K562 (cell line): ENCODE data around the gene GPAT3. TPM values are rescaled to one million over a fixed set of nuclear protein-coding genes. Genes with fewer than 3 reads are reported as not detected.
"Not testable (repeated sequence)": the region's sequence is repeated elsewhere in the genome, so short reads cannot be mapped to it uniquely, and the experiment has no call there.

ENCODE experiments used
- BACH1 ChIP-seq: fragments of 200-800 bp; sonication (Bioruptor generic); IDR thresholded peaks from 2 replicates; pipeline ENCODE4 v1.6.1; 2016; ENCODE audit warnings: missing genetic modification characterization, missing compliant biosample characterization
- BCOR ChIP-seq: fragments of 450-650 bp; IDR thresholded peaks from 2 replicates; pipeline ENCODE4 v1.6.1; 2016
- CBFA2T2 ChIP-seq: fragments of 450-650 bp; conservative IDR thresholded peaks from 2 replicates; pipeline ENCODE4 v1.6.1; 2017; ENCODE audit warnings: mild to moderate bottlenecking
- CBX1 ChIP-seq: sonication (generic); IDR thresholded peaks from 2 replicates; pipeline ENCODE4 v1.6.1; 2016; ENCODE audit warnings: antibody characterized with exemption, low read depth, mild to moderate bottlenecking
- CXXC5 ChIP-seq: fragments of 250-450 bp; sonication (Bioruptor Pico); IDR thresholded peaks from 2 replicates; pipeline ENCODE4 v1.8.0; 2022; ENCODE audit warnings: inconsistent platforms, mild to moderate bottlenecking, moderate library complexity
- DMBX1 ChIP-seq: fragments of 250-450 bp; sonication (Bioruptor Pico); IDR thresholded peaks from 2 replicates; pipeline ENCODE4 v1.8.0; 2022; ENCODE audit warnings: inconsistent platforms, mild to moderate bottlenecking, moderate library complexity, borderline replicate concordance
- DPF2 ChIP-seq: fragments of 450-650 bp; IDR thresholded peaks from 2 replicates; pipeline ENCODE4 v1.6.1; 2016
- GTF2E2 ChIP-seq: fragments of 200-800 bp; sonication (Bioruptor generic); IDR thresholded peaks from 2 replicates; pipeline ENCODE4 v1.6.1; 2016; ENCODE audit warnings: missing genetic modification characterization, missing compliant biosample characterization
- KDM1A ChIP-seq, 2 experiments: fragments of 450-650 bp; IDR thresholded peaks; 2 replicates each; pipeline ENCODE4 v1.6.1; 2016; ENCODE audit warnings: mild to moderate bottlenecking in 2 of 2
- KLF16 ChIP-seq: IDR thresholded peaks from 2 replicates; pipeline ENCODE4 v1.6.1; 2016; ENCODE audit warnings: antibody characterized with exemption
- MAZ ChIP-seq, 2 experiments: fragments of 450-650 bp in 1 of 2; sonication (generic) in 1 of 2; formaldehyde crosslinking; IDR thresholded peaks in 1 of 2; conservative IDR thresholded peaks in 1 of 2; 2 replicates each; pipeline versions ENCODE4 v1.4.0 to v1.5.0; 2020; ENCODE audit warnings: mild to moderate bottlenecking in 1 of 2, missing genetic modification reagents in 1 of 2
- MEF2A ChIP-seq: IDR thresholded peaks from 2 replicates; pipeline ENCODE4 v1.6.1; 2011; ENCODE audit warnings: low read depth, mild to moderate bottlenecking, low read length, moderate library complexity; ENCODE audit not compliant: control insufficient read depth
- MTA2 ChIP-seq: fragments of 450-650 bp; IDR thresholded peaks from 2 replicates; pipeline ENCODE4 v1.6.1; 2016; ENCODE audit warnings: low read depth
- NCOR1 ChIP-seq: fragments of 450-650 bp; IDR thresholded peaks from 2 replicates; pipeline ENCODE4 v1.6.1; 2016; ENCODE audit warnings: mild to moderate bottlenecking, moderate library complexity
- NFIC ChIP-seq: fragments of 450-650 bp; IDR thresholded peaks from 2 replicates; pipeline ENCODE4 v1.6.1; 2017; ENCODE audit warnings: mild to moderate bottlenecking, inconsistent platforms
- NR4A1 ChIP-seq, 2 experiments: fragments of 250-450 bp in 1 of 2; fragments of 450-650 bp in 1 of 2; sonication (Bioruptor Pico) in 1 of 2; IDR thresholded peaks; 2 replicates each; pipeline versions ENCODE4 v1.4.0 to v1.6.1; 2016 to 2020; ENCODE audit warnings: mild to moderate bottlenecking in 2 of 2, missing compliant biosample characterization in 1 of 2, missing genetic modification characterization in 1 of 2, moderate library complexity in 1 of 2
- PHB2 ChIP-seq: fragments of 450-650 bp; IDR thresholded peaks from 2 replicates; pipeline ENCODE4 v1.6.1; 2017; ENCODE audit warnings: low read depth
- POLR2AphosphoS5 ChIP-seq: IDR thresholded peaks from 2 replicates; pipeline ENCODE4 v1.6.1; 2011; ENCODE audit warnings: mild to moderate bottlenecking, low read depth, low read length, moderate library complexity; ENCODE audit not compliant: control insufficient read depth, insufficient read depth
- RBBP5 ChIP-seq: fragments of 200-600 bp; sonication (generic); IDR thresholded peaks from 2 replicates; pipeline ENCODE4 v1.6.1; 2012; ENCODE audit warnings: borderline replicate concordance, mild to moderate bottlenecking, low read length, control low read depth, inconsistent platforms; ENCODE audit not compliant: insufficient read depth, poor library complexity, severe bottlenecking
- RBM25 ChIP-seq: fragments of 200-400 bp; formaldehyde crosslinking; IDR thresholded peaks from 2 replicates; pipeline ENCODE4 v1.6.1; 2018; ENCODE audit warnings: low read length, low read depth, moderate library complexity; ENCODE audit not compliant: severe bottlenecking
- RNF2 ChIP-seq: sonication (generic); IDR thresholded peaks from 2 replicates; pipeline ENCODE4 v1.6.1; 2016
- SMARCA4 ChIP-seq: fragments of 450-650 bp; IDR thresholded peaks from 2 replicates; pipeline ENCODE4 v1.6.1; 2016
- SMARCA5 ChIP-seq: fragments of 450-650 bp; IDR thresholded peaks from 2 replicates; pipeline ENCODE4 v1.6.1; 2016
- SOX6 ChIP-seq: fragments of 450-650 bp; IDR thresholded peaks from 2 replicates; pipeline ENCODE4 v1.6.1; 2014; ENCODE audit warnings: mild to moderate bottlenecking
- STAT5A ChIP-seq: IDR thresholded peaks from 2 replicates; pipeline ENCODE4 v1.6.1; 2012; ENCODE audit warnings: low read length, inconsistent platforms, borderline replicate concordance
- TCF3 ChIP-seq: sonication (generic); formaldehyde crosslinking; IDR thresholded peaks from 2 replicates; pipeline ENCODE4 v1.4.0; 2020; ENCODE audit warnings: mild to moderate bottlenecking, missing genetic modification reagents
- THRAP3 ChIP-seq: fragments of 450-650 bp; IDR thresholded peaks from 2 replicates; pipeline ENCODE4 v1.6.1; 2016; ENCODE audit warnings: mild to moderate bottlenecking, inconsistent platforms, borderline replicate concordance
- TRIM28 ChIP-seq: fragments of 450-650 bp; IDR thresholded peaks from 2 replicates; pipeline ENCODE4 v1.6.1; 2017
- ZEB2 ChIP-seq: fragments of 450-650 bp; IDR thresholded peaks from 2 replicates; pipeline ENCODE4 v1.6.1; 2016
- ZNF274 ChIP-seq: IDR thresholded peaks from 2 replicates; pipeline ENCODE4 v1.6.1; 2011; ENCODE audit warnings: low read depth, mild to moderate bottlenecking, low read length, moderate library complexity, borderline replicate concordance
- polyA plus RNA-seq, 8 experiments: library from polyadenylated mRNA; depleted of rRNA in 4 of 8; stranded (reverse) in 5 of 8; unstranded in 3 of 8; fragments of >200 nt; fragmentation: Nextera tagmentation in 2 of 8; fragmentation: Illumina TruSeq in 1 of 8; extraction: Ambion mirVana in 2 of 8; extraction: Trizol in 1 of 8; gene quantifications; 2 replicates each; pipeline versions ENCODE4 v1.2.1 to v1.2.3, GENCODE V29; 2011 to 2014; ENCODE audit warnings: inconsistent platforms in 1 of 8, missing spikeins in 1 of 8
- total RNA-seq, 7 experiments: library from RNA; depleted of rRNA in 6 of 7; stranded (reverse); fragments of >200 nt in 6 of 7; fragmentation: Illumina TruSeq in 2 of 7; extraction: Trizol in 2 of 7; gene quantifications; 2 replicates each; pipeline versions ENCODE4 v1.2.1 to v1.2.3, GENCODE V29; 2011 to 2021; ENCODE audit warnings: low replicate concordance in 1 of 7
- TF ChIP-seq, protein P1 (sequence below): sonication (generic); formaldehyde crosslinking; IDR thresholded peaks from 2 replicates; pipeline ENCODE4 v1.8.0; 2022; ENCODE audit warnings: missing genetic modification reagents, mild to moderate bottlenecking, moderate library complexity, borderline replicate concordance

Gene GPAT3
- total and polyA plus RNA-seq, 9 of the 15 experiments (the other 6 are each of a cell fraction or from before 2014, with no cell fraction given): 4.1 to 16.1 (median 13.1) TPM

DNA sequence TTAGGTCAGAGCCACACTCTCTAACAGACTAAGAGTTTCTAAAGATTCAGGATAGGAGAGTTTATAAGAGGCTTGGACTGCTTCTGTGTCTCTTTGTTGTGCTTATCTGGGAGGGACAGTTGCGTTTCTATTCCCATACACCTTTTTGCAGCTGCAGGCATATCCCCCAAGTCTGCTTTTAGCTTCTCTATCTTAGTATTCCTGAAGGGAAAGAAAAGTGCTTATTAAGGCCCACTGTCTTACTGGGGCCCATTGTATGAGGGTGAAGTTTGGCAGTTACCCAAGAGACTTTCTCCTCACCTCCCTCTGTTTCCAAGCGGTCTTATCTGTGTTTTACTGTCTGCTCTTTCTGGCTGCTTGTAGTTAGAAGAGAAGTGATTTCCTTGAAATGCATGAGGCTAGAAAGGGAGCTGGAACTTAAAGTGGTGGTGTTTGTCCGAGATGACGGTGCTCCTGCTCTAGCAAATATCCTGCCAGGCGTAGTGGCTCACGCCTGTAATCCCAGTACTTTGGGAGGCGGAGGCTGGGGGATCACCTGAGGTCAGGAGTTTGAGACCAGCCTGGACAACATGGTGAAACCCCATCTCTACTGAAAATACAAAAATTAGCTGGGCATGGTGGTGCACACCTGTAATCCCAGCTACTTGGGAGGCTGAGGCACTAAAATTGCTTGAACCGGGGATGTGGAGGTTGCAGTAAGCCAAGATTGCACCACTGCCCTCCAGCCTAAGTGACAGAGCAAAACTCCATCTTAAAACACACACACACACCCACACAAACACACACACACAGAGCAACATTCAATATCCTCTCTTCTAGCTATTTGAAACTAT, 39.6 kb upstream of the GPAT3 start (continued):
- TF ChIP-seq GTF2E2 (tag) (0 out of 2 replicates have a peak, but pooled peaks have one; percentile 42), TCF3 (CRISPR knock-in tag) (peak; percentile 94), SOX6 (peak; percentile 97), ZEB2 (peak; percentile 30; the same call in 1 of the 2 replicates), MTA2 (peak; percentile 87), RBM25 (peak; percentile 41), NCOR1 (peak; percentile 94), THRAP3 (0 out of 2 replicates have a peak, but pooled peaks have one; percentile 56), DPF2 (peak; percentile 67; the same call in 1 of the 2 replicates), CBFA2T2 (peak; percentile 96), CXXC5 (CRISPR knock-in tag) (peak; percentile 52), KDM1A (IDR thresholded peaks at IDR 0.05) (peak; percentile 86), MAZ (CRISPR knock-in tag; conservative IDR thresholded peaks at IDR 0.05 in 1 of 2, IDR thresholded peaks at IDR 0.05 in 1 of 2) (peak in 1 of 2 experiments; percentile 34; a peak in 1 of 4 replicates), PHB2 (0 out of 2 replicates have a peak, but pooled peaks have one; percentile 31), KLF16 (peak; percentile 73), BCOR (peak; percentile 91), TRIM28 (peak; percentile 81), RBBP5 (peak; percentile 47), BACH1 (tag) (peak; percentile 48; the same call in 1 of the 2 replicates), STAT5A (peak; percentile 55; the same call in 1 of the 2 replicates), CBX1 (0 out of 2 replicates have a peak, but pooled peaks have one; percentile 8), RNF2 (peak; percentile 62), MEF2A (peak; percentile 18; the same call in 1 of the 2 replicates), SMARCA4 (peak; percentile 84), SMARCA5 (peak; percentile 82; the same call in 1 of the 2 replicates), NFIC (peak; percentile 97), POLR2AphosphoS5 (peak; percentile 68), NR4A1 (tag; IDR thresholded peaks at IDR 0.05) (0 out of 2 replicates have a peak, but pooled peaks have one; percentile 67), DMBX1 (peak; percentile 42; the same call in 1 of the 2 replicates), ZNF274 (peak; percentile 61; the same call in 1 of the 2 replicates)
- TF ChIP-seq, protein P1, sequence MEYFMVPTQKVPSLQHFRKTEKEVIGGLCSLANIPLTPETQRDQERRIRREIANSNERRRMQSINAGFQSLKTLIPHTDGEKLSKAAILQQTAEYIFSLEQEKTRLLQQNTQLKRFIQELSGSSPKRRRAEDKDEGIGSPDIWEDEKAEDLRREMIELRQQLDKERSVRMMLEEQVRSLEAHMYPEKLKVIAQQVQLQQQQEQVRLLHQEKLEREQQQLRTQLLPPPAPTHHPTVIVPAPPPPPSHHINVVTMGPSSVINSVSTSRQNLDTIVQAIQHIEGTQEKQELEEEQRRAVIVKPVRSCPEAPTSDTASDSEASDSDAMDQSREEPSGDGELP (CRISPR knock-in tag): 0 out of 2 replicates have a peak, but pooled peaks have one; percentile 18
- TF ChIP-seq NR4A1 (CRISPR knock-in tag; IDR thresholded peaks at IDR 0.05): not testable (repeated sequence)
